HG02970 (cell line): ENCODE results near the gene LMAN2.
"Not testable (repeated sequence)": the region's sequence is repeated elsewhere in the genome, so short reads cannot be mapped to it uniquely, and the experiment has no call there.

Source experiments
- ATAC-seq: cut with Tn5 transposase; IDR thresholded peaks from one replicate; pipeline ENCODE4 v1.9.1; 2021; ENCODE audit warnings: mild to moderate bottlenecking, moderate library complexity, moderate number of reproducible peaks; ENCODE audit not compliant: unreplicated experiment, low FRiP score

Gene LMAN2

DNA sequence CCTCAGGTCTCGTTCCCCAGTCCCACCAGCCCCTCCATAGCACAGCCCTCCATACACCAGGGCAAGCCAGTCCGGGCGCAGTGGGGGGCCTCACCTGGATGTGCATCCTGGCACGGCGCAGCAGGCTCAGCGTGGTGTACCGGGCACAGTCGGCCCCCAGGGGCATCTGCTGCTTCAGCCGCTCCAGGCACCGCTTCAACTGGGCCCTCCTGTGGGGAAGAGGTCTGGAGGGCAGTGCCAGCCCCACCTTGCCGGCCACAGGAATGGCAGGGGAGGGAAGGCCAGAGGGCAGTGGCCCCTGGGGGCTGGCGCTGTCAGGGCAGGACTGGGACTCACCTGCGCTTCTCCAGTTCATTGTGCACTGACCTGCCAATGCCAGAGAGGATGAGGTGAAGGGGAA, 41.1 kb downstream of the LMAN2 start:
- no peak for ATAC-seq

- no peak for ATAC-seq
These were observed 41.9 kb downstream of the LMAN2 start for GRCh38 chr5:177309351-177310191.

DNA sequence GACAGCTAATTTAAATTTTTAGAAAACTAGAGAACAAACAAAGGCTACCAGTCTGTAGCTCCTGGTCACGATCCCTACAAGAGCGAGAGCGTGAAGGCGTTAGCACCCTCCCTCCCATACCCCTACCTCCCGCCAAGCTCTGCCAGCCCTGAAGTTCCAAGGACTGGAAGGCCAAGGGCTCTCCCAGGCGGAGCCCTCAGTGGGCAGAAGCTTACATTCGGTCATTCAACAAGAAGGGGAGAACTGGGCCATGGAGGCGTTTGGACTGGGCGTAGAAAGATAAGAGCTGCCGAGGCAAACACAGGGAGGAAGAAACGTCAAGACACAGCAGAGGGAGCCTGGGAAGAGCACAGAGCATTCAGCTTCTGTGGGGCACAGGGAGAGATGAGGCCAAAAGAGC, 42.7 kb downstream of the LMAN2 start:
- no peak for ATAC-seq

DNA sequence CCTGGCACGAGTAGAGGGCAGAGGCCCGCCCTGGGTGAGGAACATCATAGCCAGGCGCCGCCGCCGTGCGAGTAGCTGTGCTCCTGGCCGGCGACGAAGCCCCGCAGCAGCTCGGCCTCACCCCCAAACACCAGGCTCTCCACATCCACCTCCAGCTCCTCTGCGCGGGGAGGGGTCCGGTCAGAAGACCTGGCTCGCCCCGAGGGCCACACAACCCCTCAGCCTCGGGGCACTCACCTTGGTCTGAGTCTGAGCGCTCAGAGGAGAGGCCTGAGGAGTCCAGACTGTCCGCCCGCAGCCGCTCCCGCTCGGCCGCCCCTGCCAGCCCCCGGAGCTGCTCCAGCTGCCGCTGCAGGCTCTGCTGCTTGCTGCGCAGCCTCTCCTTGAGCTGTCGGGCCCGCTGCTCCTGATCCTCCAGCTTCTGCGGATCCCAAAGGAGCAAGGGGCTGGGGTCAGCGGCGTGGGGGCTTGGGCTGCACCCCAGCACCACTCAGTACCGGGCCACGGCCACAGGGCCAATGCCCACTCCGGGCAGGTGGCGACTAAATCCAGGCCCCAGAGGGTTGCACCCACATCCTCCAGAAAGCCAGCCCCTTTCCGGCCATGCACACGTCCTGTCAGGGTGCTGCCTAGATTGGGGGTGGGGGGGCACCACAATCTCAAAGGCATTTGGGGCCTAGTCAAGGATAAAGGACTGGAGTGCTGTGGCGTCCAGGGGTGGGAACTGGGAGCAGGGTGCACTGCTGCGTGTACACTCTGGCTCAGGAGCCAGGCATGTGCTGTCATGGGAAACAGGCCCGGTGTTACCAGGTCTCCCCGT, 43.7 kb downstream of the LMAN2 start:
- no peak for ATAC-seq

GRCh38 chr5:177306674-177307543, 44.6 kb downstream of the LMAN2 start:
- no peak for ATAC-seq

- not testable (repeated sequence) for ATAC-seq
These were observed 45.3 kb downstream of the LMAN2 start for GRCh38 chr5:177306103-177306640.

- ATAC-seq, result no peak
These were observed 46.9 kb downstream of the LMAN2 start for GRCh38 chr5:177304392-177305119.

GRCh38 chr5:177303925-177304391, 47.5 kb downstream of the LMAN2 start:
- peak; percentile 3 for ATAC-seq

GRCh38 chr5:177303121-177303924, 48.1 kb downstream of the LMAN2 start, which contains the start of the genes PRELID1 and RAB24:
Gene PRELID1 (plus strand): TSS chr5:177303799. CDS start chr5:177303986, 187 bp downstream.
Gene RAB24 (minus strand): TSS chr5:177303719. CDS start chr5:177303288, 431 bp downstream.
- peak; percentile 63 for ATAC-seq

GRCh38 chr5:177302354-177303110, 48.9 kb downstream of the LMAN2 start:
- ATAC-seq, result no peak

- no peak for ATAC-seq
These were observed 49.8 kb downstream of the LMAN2 start for GRCh38 chr5:177301503-177302165.

DNA sequence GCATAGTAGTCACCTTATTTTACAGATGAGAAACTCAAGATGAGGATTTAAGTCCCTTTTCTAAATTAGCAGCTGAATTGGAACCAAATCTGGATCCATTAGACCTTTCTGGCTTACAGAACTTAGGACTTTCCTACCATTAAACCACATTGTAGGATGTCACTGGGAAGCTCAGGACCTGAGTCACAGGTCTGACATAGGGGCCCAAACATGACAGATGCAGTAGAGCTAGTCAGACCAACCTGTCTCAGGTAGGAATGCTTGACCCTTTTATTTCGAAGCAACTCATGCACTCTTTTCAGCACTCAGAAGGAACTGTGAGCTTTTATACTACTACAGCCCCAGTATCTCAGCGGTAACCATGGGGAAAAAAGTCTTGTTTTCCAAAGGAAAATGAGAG, 50.5 kb downstream of the LMAN2 start:
- ATAC-seq, result no peak

GRCh38 chr5:177300236-177300880, 51.1 kb downstream of the LMAN2 start:
- no peak for ATAC-seq

DNA sequence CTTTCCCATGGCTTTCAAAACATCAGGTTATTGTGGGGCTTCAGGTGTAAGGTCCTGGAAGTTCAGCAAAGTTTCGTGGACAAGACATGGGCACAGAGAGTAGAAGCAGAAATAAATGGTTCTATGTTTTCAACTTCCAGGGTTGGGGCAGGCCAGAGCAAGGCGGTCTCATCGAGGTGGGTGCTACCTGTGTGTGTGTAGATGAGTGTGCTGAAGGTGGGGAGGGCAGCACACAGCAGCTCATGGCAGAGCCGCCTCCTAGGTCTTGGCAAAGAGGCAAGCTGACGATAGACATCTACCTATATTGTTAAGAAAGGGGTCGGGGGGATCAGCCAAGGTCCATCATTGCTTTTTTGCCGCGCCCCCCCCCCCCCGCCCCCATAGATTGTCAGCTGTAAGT, 51.8 kb downstream of the LMAN2 start:
- ATAC-seq, result no peak

GRCh38 chr5:177297922-177298321, 53.5 kb downstream of the LMAN2 start:
- ATAC-seq, result no peak

DNA sequence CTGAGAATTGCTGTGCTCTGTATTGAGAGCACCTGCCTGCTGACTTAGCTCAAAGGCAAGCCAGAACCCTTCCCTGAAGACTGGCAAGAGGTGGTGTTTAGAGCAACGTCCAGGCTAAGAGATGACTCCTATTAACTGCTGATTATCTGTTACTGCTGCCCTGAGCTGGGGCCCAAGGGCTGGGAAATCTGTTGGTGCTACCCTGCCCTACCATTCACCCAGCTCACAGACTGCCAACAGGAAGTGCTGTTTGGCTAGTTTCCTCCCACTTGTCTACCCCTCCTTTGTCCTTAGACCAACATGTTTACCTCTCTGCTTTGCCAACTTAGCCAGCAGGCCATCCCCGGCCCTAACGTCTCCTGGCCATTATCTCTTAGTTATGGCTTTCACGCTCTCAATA, 54.9 kb downstream of the LMAN2 start:
- ATAC-seq, result no peak

DNA sequence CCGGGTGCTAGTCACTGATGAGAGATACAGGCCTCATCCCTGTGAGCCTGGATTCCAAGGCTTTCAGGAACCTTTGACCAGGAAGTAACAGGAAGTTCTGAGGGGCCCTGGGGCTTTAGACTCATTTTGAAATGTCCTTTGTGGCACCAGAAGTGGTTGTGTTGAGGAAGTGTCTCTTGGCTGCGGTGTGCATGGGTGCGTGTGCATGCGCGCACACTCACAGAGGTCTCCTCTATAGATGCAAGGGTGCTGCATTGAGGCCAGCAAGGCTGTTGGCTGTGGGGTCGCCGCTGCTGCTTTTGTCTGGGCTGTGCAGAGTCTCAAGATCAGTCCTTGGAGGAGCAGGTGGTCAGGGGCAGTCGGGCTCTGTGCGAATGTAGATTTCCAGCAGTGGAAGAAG, 55.5 kb downstream of the LMAN2 start:
- ATAC-seq, result no peak
